ENCODE measurements around the gene KMT5B.

- TF ChIP-seq CTCF (conservative IDR thresholded peaks at IDR 0.05; ENCODE audit: low read depth in 2 of 2) (no peak), EZH2phosphoT487 (IDR thresholded peaks at IDR 0.05; ENCODE audit: unreplicated experiment) (no peak), EZH2 (IDR thresholded peaks at IDR 0.05; ENCODE audit: low read depth, unreplicated experiment) (no peak), POLR2AphosphoS5 (IDR thresholded peaks at IDR 0.05; ENCODE audit: low read depth) (no peak), ETS1 (IDR thresholded peaks at IDR 0.05) (no peak), REST (IDR thresholded peaks at IDR 0.05; ENCODE audit: unreplicated experiment) (no peak), ZNF331 (CRISPR knock-in tag; IDR thresholded peaks at IDR 0.05; ENCODE audit: low read depth) (no peak), JUNB (IDR thresholded peaks at IDR 0.05; ENCODE audit: unreplicated experiment) (no peak), STAT1 (IDR thresholded peaks at IDR 0.05; ENCODE audit: unreplicated experiment) (no peak), CREB1 (CRISPR knock-in tag; IDR thresholded peaks at IDR 0.05; ENCODE audit: low read depth) (no peak), ZNF462 (CRISPR knock-in tag; IDR thresholded peaks at IDR 0.05) (no peak), NANOG (IDR thresholded peaks at IDR 0.05; ENCODE audit: borderline replicate concordance) (no peak), ZNF114 (CRISPR knock-in tag; IDR thresholded peaks at IDR 0.05) (no peak)
These were observed 69.8 kb downstream of the KMT5B start for GRCh38 chr11:68143310-68143689.
